Activated CD4-positive, alpha-beta T cell treated with anti-CD3 and anti-CD28 coated beads, Interleukin-2, amount 50 U/mL, for 24 hours (primary cell): ENCODE data around the gene PARP3.

Experiments
- DNase-seq, 2 donors: peaks; one replicate each; pipeline ENCODE4 v3.0.0-alpha.2; 2020; ENCODE audit warnings: low read depth in 1 of 2, low spot score in 1 of 2

Gene PARP3

GRCh38 chr3:51948016-51948580, 5.9 kb downstream of the PARP3 start:
- DNase-seq: no peak

GRCh38 chr3:51949121-51949520, 7.0 kb downstream of the PARP3 start:
- no peak for DNase-seq

GRCh38 chr3:51950899-51951298, 8.7 kb downstream of the PARP3 start:
- DNase-seq: no peak

- no peak for DNase-seq
These were observed 11.3 kb downstream of the PARP3 start for GRCh38 chr3:51953445-51953844.

GRCh38 chr3:51954105-51954504, 11.9 kb downstream of the PARP3 start:
- no peak for DNase-seq

GRCh38 chr3:51954713-51955112, 12.6 kb downstream of the PARP3 start:
- no peak for DNase-seq

GRCh38 chr3:51955175-51955892, 13.2 kb downstream of the PARP3 start, which contains the start of gene GPR62:
Gene GPR62 (plus strand): TSS chr3:51955381. CDS start chr3:51955653, 272 bp downstream.
- DNase-seq: no peak

GRCh38 chr3:51955893-51956770, 14.0 kb downstream of the PARP3 start:
- no peak for DNase-seq

- no peak for DNase-seq
These were observed 15.5 kb downstream of the PARP3 start for GRCh38 chr3:51957520-51958205.

GRCh38 chr3:51958603-51959521, 16.7 kb downstream of the PARP3 start:
- no peak for DNase-seq

- DNase-seq: no peak
These were observed 17.5 kb downstream of the PARP3 start for GRCh38 chr3:51959651-51960050.

GRCh38 chr3:51960386-51960785, 18.2 kb downstream of the PARP3 start:
- no peak for DNase-seq

GRCh38 chr3:51961011-51961410, 18.8 kb downstream of the PARP3 start:
- DNase-seq: no peak

- DNase-seq: no peak
These were observed 19.7 kb downstream of the PARP3 start for GRCh38 chr3:51961602-51962569.

GRCh38 chr3:51962854-51963530, 20.8 kb downstream of the PARP3 start:
- no peak for DNase-seq

- DNase-seq: no peak
These were observed 21.8 kb downstream of the PARP3 start for GRCh38 chr3:51963951-51964451.

GRCh38 chr3:51964521-51964920, 22.4 kb downstream of the PARP3 start:
- DNase-seq: no peak

GRCh38 chr3:51966016-51966415, 23.9 kb downstream of the PARP3 start:
- DNase-seq: no peak
